HEK293 (cell line): ENCODE data around the gene DICER1.

ENCODE experiments used
- CTCF ChIA-PET: fragments of 350-600 bp; formaldehyde crosslinking; extraction: SDS; loops from one replicate; lab custom pipeline; 2021; ENCODE audit warnings: antibody characterized with exemption; lab: Yijun Ruan, JAX
- POLR2A ChIA-PET: fragments of 300-600 bp; formaldehyde crosslinking; extraction: SDS; loops from one replicate; lab custom pipeline; 2020; ENCODE audit warnings: antibody characterized with exemption, inconsistent platforms; lab: Yijun Ruan, JAX
- H3K27ac ChIP-seq: fragments of 200-500 bp; sonication (Bioruptor generic); 2 replicates; pipeline ENCODE4 v1.5.1; 2014; ENCODE audit warnings: low read depth, low read length, control low read depth, inconsistent platforms; ENCODE audit errors: extremely low read depth
- H3K36me3 ChIP-seq, 2 experiments: fragments of 200-500 bp in 1 of 2; sonication (Bioruptor generic) in 1 of 2; 1 replicate in 1 of 2; 2 replicates in 1 of 2; pipeline ENCODE4 v1.5.1; 2014 to 2017; ENCODE audit warnings: inconsistent platforms in 2 of 2, low read length in 2 of 2; ENCODE audit not compliant: control insufficient read depth in 2 of 2, insufficient read depth in 1 of 2
- H3K4me1 ChIP-seq: fragments of 200-500 bp; sonication (Bioruptor generic); 2 replicates; pipeline ENCODE4 v1.5.1; 2014; ENCODE audit warnings: mild to moderate bottlenecking, low read length, inconsistent platforms; ENCODE audit not compliant: control insufficient read depth, insufficient read depth
- H3K4me3 ChIP-seq: 2 replicates; pipeline ENCODE4 v1.5.1; 2011; ENCODE audit warnings: low read depth, mild to moderate bottlenecking, control low read depth, low read length, moderate library complexity
- H3K9me3 ChIP-seq: fragments of 200-500 bp; sonication (Bioruptor generic); 2 replicates; pipeline ENCODE4 v1.5.1; 2014; ENCODE audit warnings: low read depth, low read length, inconsistent platforms; ENCODE audit not compliant: control insufficient read depth, insufficient read depth
- BCL11A ChIP-seq: fragments of 450-650 bp; formaldehyde crosslinking; IDR thresholded peaks from 2 replicates; pipeline ENCODE4 v1.5.1; 2016; ENCODE audit warnings: low read depth, missing biosample characterization, missing genetic modification characterization
- BCL11B ChIP-seq: fragments of 450-650 bp; formaldehyde crosslinking; IDR thresholded peaks from 2 replicates; pipeline ENCODE4 v1.5.1; 2016; ENCODE audit warnings: low read depth, missing biosample characterization, missing genetic modification characterization
- CTCF ChIP-seq: fragments of 450-650 bp; formaldehyde crosslinking; IDR thresholded peaks from 2 replicates; pipeline ENCODE4 v1.5.1; 2016; ENCODE audit warnings: missing biosample characterization, missing genetic modification characterization
- ELK4 ChIP-seq: IDR thresholded peaks from 2 replicates; pipeline ENCODE4 v1.6.1; 2011; ENCODE audit warnings: mild to moderate bottlenecking, low read depth, low read length, borderline replicate concordance
- MZF1 ChIP-seq: fragments of 450-650 bp; formaldehyde crosslinking; IDR thresholded peaks from 2 replicates; pipeline ENCODE4 v1.5.1; 2017; ENCODE audit warnings: missing biosample characterization, missing genetic modification characterization, borderline replicate concordance
- PRDM2 ChIP-seq: fragments of 450-650 bp; formaldehyde crosslinking; IDR thresholded peaks from 2 replicates; pipeline ENCODE4 v1.5.1; 2016; ENCODE audit warnings: missing biosample characterization, missing genetic modification characterization, borderline replicate concordance
- REPIN1 ChIP-seq: fragments of 450-650 bp; formaldehyde crosslinking; IDR thresholded peaks from 2 replicates; pipeline ENCODE4 v1.5.1; 2017; ENCODE audit warnings: missing biosample characterization, missing genetic modification characterization, low read depth
- SCRT2 ChIP-seq: fragments of 450-650 bp; formaldehyde crosslinking; IDR thresholded peaks from 2 replicates; pipeline ENCODE4 v1.5.1; 2016; ENCODE audit warnings: missing biosample characterization, missing genetic modification characterization
- ZBTB7A ChIP-seq: fragments of 450-650 bp; formaldehyde crosslinking; IDR thresholded peaks from 2 replicates; pipeline ENCODE4 v1.5.1; 2016; ENCODE audit warnings: low read depth, missing biosample characterization, missing genetic modification characterization
- ZNF10 ChIP-seq: fragments of 450-650 bp; formaldehyde crosslinking; IDR thresholded peaks from 2 replicates; pipeline ENCODE4 v1.5.1; 2017; ENCODE audit warnings: missing biosample characterization, missing genetic modification characterization
- ZNF221 ChIP-seq: fragments of 450-650 bp; formaldehyde crosslinking; IDR thresholded peaks from 2 replicates; pipeline ENCODE4 v1.5.1; 2017; ENCODE audit warnings: missing biosample characterization, missing genetic modification characterization, borderline replicate concordance
- ZNF280D ChIP-seq: fragments of 450-650 bp; formaldehyde crosslinking; IDR thresholded peaks from 2 replicates; pipeline ENCODE4 v1.5.1; 2016; ENCODE audit warnings: missing biosample characterization, missing genetic modification characterization
- ZNF398 ChIP-seq: fragments of 450-650 bp; formaldehyde crosslinking; IDR thresholded peaks from 2 replicates; pipeline ENCODE4 v1.5.1; 2017; ENCODE audit warnings: missing biosample characterization, missing genetic modification characterization
- ZNF561 ChIP-seq: fragments of 450-650 bp; IDR thresholded peaks from 2 replicates; pipeline ENCODE4 v1.5.1; 2018; ENCODE audit warnings: missing biosample characterization, missing genetic modification characterization, borderline replicate concordance
- ZNF707 ChIP-seq: fragments of 450-650 bp; formaldehyde crosslinking; IDR thresholded peaks from 2 replicates; pipeline ENCODE4 v1.5.1; 2016; ENCODE audit warnings: missing biosample characterization, missing genetic modification characterization
- ZNF791 ChIP-seq: fragments of 450-650 bp; formaldehyde crosslinking; IDR thresholded peaks from 2 replicates; pipeline ENCODE4 v1.5.1; 2016; ENCODE audit warnings: missing biosample characterization, missing genetic modification characterization

DICER1 gene

GRCh38 chr14:95130549-95130948, 26.8 kb downstream of the DICER1 start (continued):
- TF ChIP-seq ELK4 (no peak), ZNF10 (no peak), BCL11A (tag by site-specific recombination) (no peak), ZNF398 (tag by site-specific recombination) (no peak), ZNF791 (tag by site-specific recombination) (no peak)
- TF ChIP-seq, all 188 proteins: peak for 0

GRCh38 chr14:95128140-95128539, 29.2 kb downstream of the DICER1 start:
- POLR2A ChIA-PET: no interaction called here
- peaks cover 41 to 72% of the 10 kb centered on the region in 2 experiments for H3K36me3 ChIP-seq

GRCh38 chr14:95127531-95127911, 29.8 kb downstream of the DICER1 start:
- Histone ChIP-seq H3K27ac (no peak overlapping the region), H3K9me3 (no peaks in the 10 kb centered on the region), H3K4me3 (no peak overlapping the region), H3K4me1 (0 out of 2 replicates have a peak, but pooled peaks cover 2% of the 10 kb centered on the region), H3K36me3 (peaks cover 42 to 72% of the 10 kb centered on the region in 2 experiments)
- POLR2A ChIA-PET: no interaction called here
- CTCF ChIA-PET: no interaction called here
- TF ChIP-seq ZBTB7A (tag by site-specific recombination) (no peak), ZNF280D (tag by site-specific recombination) (no peak), PRDM2 (no peak), ZNF221 (tag by site-specific recombination) (no peak), REPIN1 (tag by site-specific recombination) (no peak)

More at GRCh38 chr14:95128140-95128539, 29.2 kb downstream of the DICER1 start:
- 0 out of 2 replicates have a peak, but pooled peaks cover 2% of the 10 kb centered on the region for H3K4me1 ChIP-seq
- TF ChIP-seq BCL11B (tag by site-specific recombination) (no peak), ZNF10 (0 out of 2 replicates have a peak, but pooled peaks have one; percentile 11), MZF1 (tag by site-specific recombination) (no peak), ZNF707 (tag by site-specific recombination) (no peak), SCRT2 (tag by site-specific recombination) (0 out of 2 replicates have a peak, but pooled peaks have one; percentile 29), CTCF (tag by site-specific recombination) (no peak), ZNF561 (no peak)
- TF ChIP-seq, all 188 proteins: peak for 2
- no peak overlapping the region for H3K4me3 ChIP-seq
- no peaks in the 10 kb centered on the region for H3K9me3 ChIP-seq
- CTCF ChIA-PET: no interaction called here
- no peak overlapping the region for H3K27ac ChIP-seq
